Endothelial cell (in vitro differentiated cells): ENCODE data around the gene HOOK1. TPM values are rescaled to one million over a fixed set of nuclear protein-coding genes. Genes with fewer than 3 reads are reported as not detected.

Experiments
- DNase-seq: peaks from one replicate; pipeline ENCODE4 v3.0.0; 2021; ENCODE audit warnings: low spot score
- H3K27ac Mint-ChIP-seq: one replicate; pipeline ENCODE4 v1.8.0; 2021; ENCODE audit warnings: mixed read lengths, inconsistent platforms; ENCODE audit not compliant: unreplicated experiment
- H3K27me3 Mint-ChIP-seq: one replicate; pipeline ENCODE4 v1.8.0; 2021; ENCODE audit warnings: mild to moderate bottlenecking, moderate library complexity, mixed read lengths, inconsistent platforms; ENCODE audit not compliant: unreplicated experiment
- H3K36me3 Mint-ChIP-seq: one replicate; pipeline ENCODE4 v1.8.0; 2021; ENCODE audit warnings: mild to moderate bottlenecking, low read depth, mixed read lengths, inconsistent platforms; ENCODE audit not compliant: unreplicated experiment
- H3K4me1 Mint-ChIP-seq: one replicate; pipeline ENCODE4 v1.8.0; 2021; ENCODE audit warnings: mild to moderate bottlenecking, mixed read lengths, inconsistent platforms; ENCODE audit not compliant: unreplicated experiment
- H3K4me3 Mint-ChIP-seq: one replicate; pipeline ENCODE4 v1.8.0; 2021; ENCODE audit warnings: mild to moderate bottlenecking, mixed read lengths, inconsistent platforms; ENCODE audit not compliant: unreplicated experiment
- H3K9me3 Mint-ChIP-seq: one replicate; pipeline ENCODE4 v1.8.0; 2021; ENCODE audit warnings: mixed read lengths, inconsistent platforms; ENCODE audit not compliant: unreplicated experiment
- total RNA-seq: library from RNA; stranded (reverse); fragmentation: NEBNext Ultra II Directional; extraction: Animal tissue kit (Norgen Biotek cat#: 25700); gene quantifications from one replicate; pipeline ENCODE4 v1.2.1, GENCODE V29; 2021; ENCODE audit not compliant: unreplicated experiment
- TF ChIP-seq, protein P1 (sequence below): fragments of 200-600 bp; sonication (generic); IDR thresholded peaks from one replicate; pipeline ENCODE4 v1.5.0; 2021; ENCODE audit warnings: antibody characterized with exemption; ENCODE audit not compliant: unreplicated experiment

HOOK1 gene
- total RNA-seq, 1 donor from 2014 or later = 8.2 TPM

DNA sequence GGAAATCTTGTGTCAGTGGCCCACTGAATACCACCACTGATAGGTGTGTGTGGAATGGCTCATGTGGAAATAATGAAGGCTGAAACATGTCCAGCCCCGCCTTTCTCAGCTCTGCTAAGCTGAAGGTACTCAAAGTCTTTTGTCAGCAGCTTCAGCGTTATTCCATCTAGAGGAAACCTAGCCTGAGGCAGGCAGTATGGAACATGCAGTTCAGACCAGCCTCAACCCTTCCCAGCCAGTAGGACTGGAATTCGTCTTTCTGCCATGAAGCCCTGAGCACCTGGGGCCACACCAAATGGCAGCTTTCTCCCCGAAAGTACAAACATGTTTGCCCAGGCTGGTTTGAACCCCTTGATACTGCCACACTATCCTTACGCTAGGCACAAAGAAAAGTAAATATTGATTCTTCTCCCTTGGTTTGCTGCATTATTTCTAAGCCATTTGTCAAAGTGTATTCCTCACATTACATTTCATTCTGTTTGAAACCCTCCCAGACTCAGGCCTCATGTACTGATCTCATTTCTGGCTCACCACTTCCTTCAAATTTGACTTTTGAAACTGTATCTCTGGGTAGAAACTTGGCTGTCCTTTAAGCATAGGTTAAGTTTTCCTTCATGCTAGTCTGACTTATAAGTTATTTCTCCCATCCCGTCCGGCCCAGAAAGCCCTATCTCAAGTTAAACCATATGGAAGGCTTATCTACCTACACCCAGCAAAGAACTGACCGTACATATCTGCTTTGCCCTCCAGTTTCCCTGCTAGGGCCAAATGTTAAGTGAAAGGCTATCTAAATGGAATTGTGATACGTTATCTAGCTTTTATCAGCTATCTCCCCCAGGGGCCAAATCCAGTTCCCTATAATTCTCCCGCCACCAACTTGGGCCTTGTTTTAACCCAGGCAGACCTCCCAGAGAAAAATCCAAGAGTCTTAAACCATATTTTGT lies 45.7 kb upstream of the HOOK1 start:
- H3K36me3 Mint-ChIP-seq = no peaks in the 10 kb centered on the region
- DNase-seq = no peak
- H3K27me3 Mint-ChIP-seq = no peaks in the 10 kb centered on the region
- no peaks in the 10 kb centered on the region for H3K9me3 Mint-ChIP-seq
- H3K4me1 Mint-ChIP-seq = peaks cover 26% of the 10 kb centered on the region
- TF ChIP-seq, protein P1, sequence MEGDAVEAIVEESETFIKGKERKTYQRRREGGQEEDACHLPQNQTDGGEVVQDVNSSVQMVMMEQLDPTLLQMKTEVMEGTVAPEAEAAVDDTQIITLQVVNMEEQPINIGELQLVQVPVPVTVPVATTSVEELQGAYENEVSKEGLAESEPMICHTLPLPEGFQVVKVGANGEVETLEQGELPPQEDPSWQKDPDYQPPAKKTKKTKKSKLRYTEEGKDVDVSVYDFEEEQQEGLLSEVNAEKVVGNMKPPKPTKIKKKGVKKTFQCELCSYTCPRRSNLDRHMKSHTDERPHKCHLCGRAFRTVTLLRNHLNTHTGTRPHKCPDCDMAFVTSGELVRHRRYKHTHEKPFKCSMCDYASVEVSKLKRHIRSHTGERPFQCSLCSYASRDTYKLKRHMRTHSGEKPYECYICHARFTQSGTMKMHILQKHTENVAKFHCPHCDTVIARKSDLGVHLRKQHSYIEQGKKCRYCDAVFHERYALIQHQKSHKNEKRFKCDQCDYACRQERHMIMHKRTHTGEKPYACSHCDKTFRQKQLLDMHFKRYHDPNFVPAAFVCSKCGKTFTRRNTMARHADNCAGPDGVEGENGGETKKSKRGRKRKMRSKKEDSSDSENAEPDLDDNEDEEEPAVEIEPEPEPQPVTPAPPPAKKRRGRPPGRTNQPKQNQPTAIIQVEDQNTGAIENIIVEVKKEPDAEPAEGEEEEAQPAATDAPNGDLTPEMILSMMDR = no peak
- H3K4me3 Mint-ChIP-seq = peak overlapping the region; percentile 0
- H3K27ac Mint-ChIP-seq = no peak overlapping the region

GRCh38 chr1:59769736-59770095 lies 45.0 kb upstream of the HOOK1 start:
- peaks cover 26% of the 10 kb centered on the region for H3K4me1 Mint-ChIP-seq
- no peaks in the 10 kb centered on the region for H3K27me3 Mint-ChIP-seq
- no peaks in the 10 kb centered on the region for H3K36me3 Mint-ChIP-seq
- H3K9me3 Mint-ChIP-seq = no peaks in the 10 kb centered on the region
- no peak for DNase-seq
- TF ChIP-seq, protein P1 = no peak
- H3K4me3 Mint-ChIP-seq = no peak overlapping the region
- H3K27ac Mint-ChIP-seq = no peak overlapping the region

- no peak for DNase-seq
- TF ChIP-seq, protein P1 = no peak
- H3K4me1 Mint-ChIP-seq = peaks cover 18% of the 10 kb centered on the region
- H3K4me3 Mint-ChIP-seq = no peak overlapping the region
- H3K27me3 Mint-ChIP-seq = peaks cover 1% of the 10 kb centered on the region
- H3K9me3 Mint-ChIP-seq = no peaks in the 10 kb centered on the region
- H3K27ac Mint-ChIP-seq = no peak overlapping the region
- no peaks in the 10 kb centered on the region for H3K36me3 Mint-ChIP-seq
Measured at GRCh38 chr1:59771361-59771760, 43.4 kb upstream of the HOOK1 start.

DNA sequence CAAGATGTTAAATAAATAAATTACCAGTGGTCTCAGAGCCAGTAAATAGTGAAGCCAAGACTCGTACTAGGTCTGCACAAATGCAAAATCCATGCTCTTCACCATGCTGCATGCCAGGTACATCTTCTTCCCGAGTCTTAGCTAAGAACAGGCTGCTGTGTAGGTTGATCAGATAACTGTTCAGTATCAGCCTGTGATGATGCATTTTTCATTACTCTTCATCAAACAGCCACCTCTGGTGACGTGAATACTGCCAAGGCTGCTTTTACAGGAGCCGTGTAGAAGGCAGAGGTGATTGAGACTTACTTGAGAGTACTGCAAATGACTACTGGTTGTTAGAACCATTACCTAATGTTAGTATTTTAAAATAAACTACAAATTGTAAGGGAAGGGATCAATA lies 39.3 kb upstream of the HOOK1 start:
- Mint-ChIP-seq H3K27me3 (peaks cover 2% of the 10 kb centered on the region), H3K9me3 (no peaks in the 10 kb centered on the region), H3K36me3 (no peaks in the 10 kb centered on the region), H3K4me1 (peaks cover 9% of the 10 kb centered on the region), H3K27ac (no peak overlapping the region), H3K4me3 (no peak overlapping the region)
- no peak for DNase-seq
- TF ChIP-seq, protein P1 = no peak
